T1000 (cell line): ENCODE measurements around the gene ZNF580.
A peak's percentile ranks its signal among the peaks of the same experiment; 100 is the strongest.

ENCODE experiments used
- DNase-seq: peaks from one replicate; lab custom pipeline; 2025; ENCODE audit warnings: mixed read lengths; lab: John Stamatoyannopoulos, UW

The ZNF580 gene

DNA sequence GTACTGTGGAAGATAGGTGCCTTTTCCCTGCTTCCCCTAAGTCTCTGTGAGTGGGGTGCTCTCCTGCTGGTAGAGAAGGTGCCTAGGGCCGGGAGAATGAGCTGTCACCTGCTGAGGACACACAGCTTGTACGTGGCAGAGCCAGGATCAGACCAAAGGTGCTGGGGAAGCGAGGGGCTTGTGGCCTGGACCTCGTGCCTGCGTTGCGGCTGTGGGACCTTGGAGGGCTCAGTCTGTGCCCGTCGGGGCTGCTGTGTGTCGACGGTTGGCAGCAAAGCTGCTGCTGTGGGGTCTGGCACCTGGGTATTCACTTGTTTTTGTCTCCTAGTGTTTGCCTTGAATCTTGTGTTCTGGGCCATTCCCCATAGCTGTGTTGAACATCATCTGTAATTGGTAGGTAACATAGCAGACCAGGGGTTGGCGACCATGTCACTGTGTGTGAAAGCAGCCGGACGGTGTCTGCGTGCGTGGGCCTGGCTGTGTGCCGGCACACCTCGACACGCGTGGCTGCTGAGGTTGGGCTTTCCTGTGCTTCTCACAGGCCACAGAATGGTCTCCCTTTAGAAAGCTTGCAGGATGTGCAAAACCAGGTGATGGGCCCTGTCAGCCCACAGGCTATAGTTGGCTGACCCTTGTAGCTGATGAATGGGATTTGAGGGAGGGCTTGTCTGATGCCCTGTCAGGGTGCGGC, 23.2 kb downstream of the ZNF580 start:
- DNase-seq: no peak

GRCh38 chr19:55666343-55667005, 25.7 kb downstream of the ZNF580 start:
- no peak for DNase-seq

DNA sequence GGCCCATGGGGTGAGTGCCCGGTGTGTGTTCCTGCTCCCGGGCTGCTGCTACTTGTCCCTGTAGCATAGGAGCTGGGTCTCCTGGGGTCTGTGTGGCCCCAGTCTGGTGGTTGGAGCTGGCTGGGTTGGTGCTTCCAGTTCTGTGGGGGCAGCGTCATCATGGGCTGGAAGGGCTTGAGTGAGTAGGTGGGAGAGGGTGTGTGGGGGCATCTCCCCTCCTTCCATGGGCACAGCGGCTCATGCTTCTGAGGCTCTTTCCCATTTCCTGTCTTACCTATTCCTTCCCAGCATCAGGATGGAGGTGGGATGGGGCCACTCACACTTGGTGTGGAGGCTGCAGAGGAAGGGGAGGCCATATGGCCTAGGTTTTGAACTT, 26.2 kb downstream of the ZNF580 start:
- no peak for DNase-seq

DNA sequence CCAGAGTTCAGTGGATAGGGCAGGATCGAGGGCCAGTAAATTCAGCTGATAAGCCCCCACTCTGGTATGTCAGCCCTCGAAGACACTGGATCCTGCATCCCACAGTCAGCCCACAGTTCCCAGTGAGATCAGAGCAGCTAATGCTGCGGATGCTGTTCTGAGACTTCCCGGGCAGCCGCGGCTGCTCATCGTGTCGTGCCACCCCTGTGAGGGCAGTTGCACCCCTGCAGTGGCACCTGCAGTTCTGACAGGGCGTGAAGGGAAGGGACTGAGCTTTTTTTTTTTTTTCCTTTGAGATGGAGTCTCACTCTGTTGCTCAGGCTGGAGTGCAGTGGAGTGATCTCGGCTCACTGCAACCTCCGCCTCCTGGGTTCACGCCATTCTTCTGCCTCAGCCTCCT, 26.7 kb downstream of the ZNF580 start:
- DNase-seq: no peak

GRCh38 chr19:55667958-55668357, 27.2 kb downstream of the ZNF580 start:
- DNase-seq: no peak

- no peak for DNase-seq
Observed at GRCh38 chr19:55668603-55669348, 28.0 kb downstream of the ZNF580 start.

DNA sequence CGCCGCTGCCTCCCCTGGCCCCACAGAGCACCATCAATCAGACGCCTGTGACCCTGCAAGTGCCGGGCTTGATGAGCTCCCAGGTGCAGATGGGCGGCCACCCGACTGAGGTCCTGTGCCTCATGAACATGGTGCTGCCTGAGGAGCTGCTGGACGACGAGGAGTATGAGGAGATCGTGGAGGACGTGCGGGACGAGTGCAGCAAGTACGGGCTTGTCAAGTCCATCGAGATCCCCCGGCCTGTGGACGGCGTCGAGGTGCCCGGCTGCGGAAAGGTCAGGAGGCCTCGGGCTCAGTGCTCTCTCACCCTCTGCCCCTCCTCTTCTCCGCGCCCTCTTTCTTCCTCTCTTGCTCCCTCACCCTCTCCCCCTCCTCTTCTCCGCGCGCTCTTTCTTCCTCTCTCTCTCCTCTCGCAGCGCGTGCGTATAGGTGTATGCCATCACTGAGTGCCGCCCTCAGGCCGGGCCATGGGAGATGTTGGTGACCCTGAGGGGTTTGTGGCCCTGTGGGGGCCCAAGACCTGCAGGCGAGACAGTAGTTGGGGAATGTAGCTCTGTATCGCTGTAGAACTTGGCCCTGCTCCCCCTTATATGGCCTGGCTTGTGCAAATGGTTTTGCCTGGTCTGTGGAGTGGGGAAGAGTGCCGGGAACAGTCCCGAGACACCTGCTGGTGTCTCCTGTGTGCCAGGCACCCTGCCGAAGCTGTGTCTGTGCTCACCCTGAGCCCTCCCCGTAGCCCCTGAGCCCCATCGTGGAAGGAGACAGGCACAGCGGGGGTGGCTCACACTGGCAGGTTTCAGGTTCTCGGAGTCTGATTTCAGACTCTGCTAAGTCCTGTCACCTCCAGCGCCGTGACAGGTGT, 28.8 kb downstream of the ZNF580 start:
- DNase-seq: no peak

DNA sequence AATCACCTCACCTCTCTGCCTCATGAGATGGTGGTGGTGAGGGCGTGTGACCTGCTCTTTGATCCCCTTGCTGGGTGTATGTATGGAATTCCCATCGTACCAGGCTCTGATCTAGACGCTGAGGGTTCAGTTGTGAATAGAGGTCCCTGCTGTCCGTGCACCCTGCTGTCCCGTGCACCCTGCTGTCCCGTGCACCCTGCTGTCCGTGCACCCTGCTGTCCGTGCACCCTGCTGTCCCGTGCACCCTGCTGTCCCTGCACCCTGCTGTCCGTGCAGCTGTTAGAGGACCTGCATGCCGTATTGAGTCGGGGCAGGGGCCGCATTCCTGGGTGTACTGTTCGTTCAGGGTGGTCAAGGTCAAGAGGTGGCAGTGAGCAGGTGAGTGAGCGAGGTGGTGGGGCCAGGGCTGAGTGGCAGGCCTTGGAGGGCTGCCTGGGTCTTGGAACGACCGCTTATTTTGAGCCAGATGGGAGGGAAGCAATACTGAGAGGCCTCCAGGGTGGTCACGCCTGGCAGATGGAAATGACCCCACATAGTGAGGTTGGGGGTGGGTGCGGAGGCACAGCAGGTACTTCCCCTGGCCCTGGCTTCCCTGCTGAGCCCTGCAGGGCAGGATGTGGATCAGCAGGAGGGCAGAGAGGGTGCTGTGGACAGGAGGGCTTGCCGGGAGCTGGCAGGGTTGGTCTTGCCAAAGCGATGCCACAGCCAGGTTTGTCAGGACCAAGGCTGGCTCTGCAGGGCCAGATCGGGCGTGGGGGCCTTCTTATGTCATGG, 29.7 kb downstream of the ZNF580 start:
- DNase-seq: no peak

DNA sequence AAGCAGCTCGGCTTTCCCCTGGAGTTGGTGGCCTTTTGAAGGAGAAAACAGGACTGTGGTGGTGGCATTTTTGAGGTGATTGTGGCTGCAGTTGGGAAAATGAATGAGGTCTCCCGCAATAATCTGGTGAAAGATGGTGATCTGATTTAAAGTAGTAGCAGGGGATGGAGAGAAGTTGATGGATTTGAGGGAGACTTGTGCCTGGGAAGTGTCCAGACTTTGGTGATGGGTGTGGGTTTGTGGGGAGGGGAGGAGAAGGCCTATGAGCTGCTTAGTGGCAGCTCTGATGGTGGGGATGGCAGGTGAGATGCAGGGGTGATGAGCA, 30.2 kb downstream of the ZNF580 start:
- no peak for DNase-seq

- DNase-seq: no peak
Observed at GRCh38 chr19:55672418-55672817, 31.6 kb downstream of the ZNF580 start.

GRCh38 chr19:55673465-55673864, 32.7 kb downstream of the ZNF580 start:
- no peak for DNase-seq

DNA sequence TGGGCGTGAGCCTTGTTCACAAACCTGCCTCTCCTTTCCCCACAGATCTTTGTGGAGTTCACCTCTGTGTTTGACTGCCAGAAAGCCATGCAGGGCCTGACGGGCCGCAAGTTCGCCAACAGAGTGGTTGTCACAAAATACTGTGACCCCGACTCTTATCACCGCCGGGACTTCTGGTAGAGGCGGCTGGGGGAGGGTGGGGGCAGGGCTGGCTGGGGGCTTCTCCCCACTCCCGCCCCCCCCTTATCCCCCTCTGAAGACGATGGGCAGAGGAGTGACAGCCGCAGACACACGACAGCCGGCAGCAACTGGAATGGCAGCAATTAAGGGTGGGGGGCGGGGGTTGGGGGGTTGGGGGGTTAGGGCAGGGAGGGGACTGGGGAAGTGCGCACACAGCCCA, 33.1 kb downstream of the ZNF580 start:
- DNase-seq: no peak

DNA sequence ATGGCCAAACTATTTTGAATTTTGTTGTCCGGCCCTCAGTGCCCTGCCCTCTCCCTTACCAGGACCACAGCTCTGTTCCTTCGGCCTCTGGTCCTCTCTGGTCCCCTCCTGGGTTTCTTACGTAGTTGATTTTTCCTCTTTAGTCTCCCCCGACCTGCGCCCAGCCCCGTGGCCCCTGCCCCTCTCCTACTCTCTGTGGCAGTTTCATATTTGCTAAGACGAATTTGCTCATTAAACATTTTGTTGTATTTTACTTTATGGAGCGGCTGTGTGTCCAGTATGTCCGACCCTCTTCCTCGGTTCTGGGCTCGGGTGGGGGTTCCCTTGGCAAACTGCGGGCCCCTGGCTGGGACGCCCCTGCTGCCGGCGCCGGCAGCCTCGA, 33.6 kb downstream of the ZNF580 start:
- DNase-seq: no peak

- DNase-seq: peak; percentile 89
Observed at GRCh38 chr19:55674841-55675660, 34.2 kb downstream of the ZNF580 start, which contains the start of gene EPN1. TSS of gene EPN1 (plus strand) at chr19:55675226. CDS start at chr19:55678628, 3,402 bp downstream.

DNA sequence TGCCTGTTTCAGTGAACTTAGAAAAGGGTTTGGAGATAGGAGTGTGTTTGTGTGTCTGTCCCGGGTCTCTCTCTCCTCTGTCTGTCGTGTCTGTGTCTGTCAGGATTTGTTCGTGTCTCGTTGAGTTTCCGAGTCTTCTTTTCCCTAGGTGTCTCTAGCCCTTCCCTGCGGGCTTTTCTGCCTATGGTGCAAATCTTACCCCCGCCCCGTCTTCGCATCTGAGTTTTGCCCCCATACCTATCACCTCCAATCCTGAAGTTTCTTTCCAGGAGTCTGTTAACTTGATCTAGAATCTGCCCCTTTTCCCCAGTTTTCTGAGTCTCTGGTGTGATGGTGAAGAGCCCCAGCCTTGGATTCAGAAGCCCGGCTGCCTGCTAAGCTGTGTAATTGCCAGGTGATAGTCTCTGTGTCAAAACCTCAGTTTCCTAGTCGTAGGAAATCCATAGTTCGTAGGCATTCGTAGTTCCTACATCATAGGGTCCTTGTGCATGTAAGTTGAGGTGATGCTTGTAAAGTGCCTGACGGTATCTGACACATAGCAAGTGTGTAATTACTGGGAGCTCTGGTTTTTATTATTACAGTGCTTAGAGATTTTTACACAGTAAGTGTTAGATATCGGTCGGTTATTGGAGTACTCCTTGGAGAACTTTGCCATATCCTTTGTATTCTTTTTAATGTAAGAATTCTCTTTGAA, 35.0 kb downstream of the ZNF580 start:
- no peak for DNase-seq

GRCh38 chr19:55676383-55676782, 35.6 kb downstream of the ZNF580 start:
- no peak for DNase-seq

- DNase-seq: no peak
Observed at GRCh38 chr19:55676889-55677505, 36.2 kb downstream of the ZNF580 start.

DNA sequence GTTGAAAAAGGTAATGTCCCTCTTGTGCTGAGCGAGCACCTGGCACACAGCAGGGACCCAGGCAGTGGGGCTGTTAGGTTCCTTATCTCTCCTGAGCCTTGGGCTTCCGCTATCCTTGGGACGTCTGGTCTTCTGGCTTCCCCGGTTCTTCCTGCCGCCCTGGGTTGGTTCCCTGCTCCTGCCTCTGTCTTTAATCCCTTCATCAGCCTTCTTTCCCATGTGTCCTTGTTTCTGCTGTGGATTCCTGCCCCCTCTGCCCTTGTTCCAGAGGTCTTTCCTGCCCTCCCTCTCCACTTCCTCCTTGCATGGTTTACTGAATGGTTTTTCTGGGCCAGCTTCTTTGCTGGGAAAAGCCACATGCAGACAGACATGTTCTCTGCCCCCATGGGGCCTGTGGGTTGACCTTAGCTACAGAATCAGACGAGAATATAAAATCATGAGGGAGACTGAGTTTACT, 36.8 kb downstream of the ZNF580 start:
- DNase-seq: no peak

- DNase-seq: no peak
Observed at GRCh38 chr19:55678121-55678671, 37.4 kb downstream of the ZNF580 start.
